HepG2 (cell line): Measurements from ENCODE around the gene NNAT.

Experiments
- ATF6 ChIP-seq: sonication (generic); formaldehyde crosslinking; conservative IDR thresholded peaks from 2 replicates; pipeline ENCODE4 v1.4.0; 2020; ENCODE audit warnings: missing genetic modification reagents
- CREBL2 ChIP-seq: sonication (generic); formaldehyde crosslinking; IDR thresholded peaks from 2 replicates; pipeline ENCODE4 v1.8.1; 2023; ENCODE audit warnings: missing genetic modification reagents, mild to moderate bottlenecking, borderline replicate concordance
- CTCF ChIP-seq: sonication (generic); formaldehyde crosslinking; IDR thresholded peaks from 2 replicates; pipeline ENCODE4 v1.5.0; 2020; ENCODE audit warnings: mild to moderate bottlenecking, missing genetic modification reagents, moderate library complexity
- IRF1 ChIP-seq: sonication (generic); formaldehyde crosslinking; IDR thresholded peaks from 2 replicates; pipeline ENCODE4 v1.4.0; 2020; ENCODE audit warnings: low read depth, mild to moderate bottlenecking, missing genetic modification reagents
- MBD4 ChIP-seq: IDR thresholded peaks from 2 replicates; pipeline ENCODE4 v1.6.1; 2012; ENCODE audit warnings: low read length, inconsistent platforms, borderline replicate concordance
- PAF1 ChIP-seq: IDR thresholded peaks from 2 replicates; pipeline ENCODE4 v1.6.1; 2016; ENCODE audit warnings: missing genetic modification reagents, missing compliant biosample characterization
- ZNF776 ChIP-seq: sonication (generic); formaldehyde crosslinking; IDR thresholded peaks from 2 replicates; pipeline ENCODE4 v1.4.0; 2020; ENCODE audit warnings: mild to moderate bottlenecking, missing genetic modification reagents

- TF ChIP-seq CTCF (no peak), ZNF776 (no peak), MBD4 (no peak), IRF1 (CRISPR knock-in tag) (no peak), CREBL2 (CRISPR knock-in tag) (no peak), ATF6 (CRISPR knock-in tag) (no peak), PAF1 (CRISPR knock-in tag) (no peak)
These were observed 39.4 kb upstream of the NNAT start for GRCh38 chr20:37481610-37482009.
